ENCODE data around the gene LRRC4B. TPM values are rescaled to one million over a fixed set of nuclear protein-coding genes. Genes with fewer than 3 reads are reported as not detected.
A peak's percentile ranks its signal among the peaks of the same experiment; 100 is the strongest.

LRRC4B gene
- total RNA-seq, 1 experiment from 2014 or later = 3.5 TPM

- peaks cover 57% of the 10 kb centered on the region for H3K27me3 ChIP-seq (ENCODE audit: control insufficient read depth, insufficient read depth, low read length)
- peak; percentile 80 for DNase-seq
- H3K4me3 ChIP-seq (ENCODE audit: insufficient read depth, low read depth, low read length) = peak overlapping the region; percentile 45
- no peaks in the 10 kb centered on the region for H3K36me3 ChIP-seq (replicated peaks; ENCODE audit: control insufficient read depth, insufficient read depth, low read length)
Observed at GRCh38 chr19:50551034-50551714, 17.1 kb downstream of the LRRC4B start.

GRCh38 chr19:50550594-50550966 lies 17.7 kb downstream of the LRRC4B start:
- no peak for DNase-seq
- H3K36me3 ChIP-seq (replicated peaks; ENCODE audit: control insufficient read depth, insufficient read depth, low read length) = no peaks in the 10 kb centered on the region
- H3K27me3 ChIP-seq (ENCODE audit: control insufficient read depth, insufficient read depth, low read length) = peaks cover 55% of the 10 kb centered on the region
- H3K4me3 ChIP-seq (ENCODE audit: insufficient read depth, low read depth, low read length) = peak overlapping the region; percentile 45; the same call in 1 of the 2 replicates

GRCh38 chr19:50549927-50550593 lies 18.2 kb downstream of the LRRC4B start:
- Histone ChIP-seq H3K4me3 (ENCODE audit: insufficient read depth, low read depth, low read length) (no peak overlapping the region), H3K27me3 (ENCODE audit: control insufficient read depth, insufficient read depth, low read length) (peaks cover 50% of the 10 kb centered on the region), H3K36me3 (replicated peaks; ENCODE audit: control insufficient read depth, insufficient read depth, low read length) (no peaks in the 10 kb centered on the region)
- no peak for DNase-seq

DNA sequence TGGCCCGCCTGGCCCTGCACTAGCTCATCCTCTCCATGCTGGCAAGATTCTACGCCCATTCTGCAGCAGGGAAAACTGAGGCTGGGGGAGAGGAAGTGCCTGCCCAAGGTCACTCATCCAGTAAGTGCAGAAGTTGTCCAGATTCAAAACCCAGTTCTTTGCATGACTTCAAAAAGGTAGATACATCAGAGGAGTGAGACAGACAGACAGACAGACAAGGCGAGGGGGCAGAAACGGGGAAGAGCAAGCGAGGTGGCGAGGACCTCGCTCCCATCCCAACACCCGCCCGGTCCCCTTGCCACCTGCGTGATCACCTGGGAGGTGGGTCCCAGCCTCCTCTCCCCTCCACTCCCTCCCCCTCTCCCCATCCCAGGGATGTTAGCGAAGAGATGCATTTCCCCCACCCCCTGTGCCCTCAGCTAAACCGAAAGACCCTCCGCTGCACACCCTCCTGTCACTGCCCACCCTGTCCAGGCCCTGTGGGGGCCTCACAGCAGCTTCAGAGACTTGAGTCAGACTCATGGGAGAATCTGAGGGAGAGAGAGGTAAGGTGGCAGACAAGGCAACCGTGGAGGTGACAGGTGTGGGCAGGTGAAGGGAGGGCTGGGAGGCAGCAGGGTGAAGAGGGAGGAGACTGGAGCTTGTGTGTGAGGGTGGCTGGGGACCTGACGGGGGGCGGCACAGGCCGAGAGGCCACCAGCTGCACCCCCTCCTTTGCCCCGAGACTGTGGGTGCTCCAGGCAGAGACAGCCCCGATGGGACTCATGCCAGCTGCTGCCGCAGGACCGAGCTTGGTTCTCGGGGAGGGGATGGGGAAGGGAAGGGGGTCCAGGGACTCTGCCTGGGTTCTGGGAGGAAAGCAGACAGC lies 18.9 kb downstream of the LRRC4B start:
- no peak overlapping the region for H3K4me3 ChIP-seq (ENCODE audit: insufficient read depth, low read depth, low read length)
- H3K27me3 ChIP-seq (ENCODE audit: control insufficient read depth, insufficient read depth, low read length) = peaks cover 42% of the 10 kb centered on the region
- no peak for DNase-seq
- H3K36me3 ChIP-seq (replicated peaks; ENCODE audit: control insufficient read depth, insufficient read depth, low read length) = no peaks in the 10 kb centered on the region

DNA sequence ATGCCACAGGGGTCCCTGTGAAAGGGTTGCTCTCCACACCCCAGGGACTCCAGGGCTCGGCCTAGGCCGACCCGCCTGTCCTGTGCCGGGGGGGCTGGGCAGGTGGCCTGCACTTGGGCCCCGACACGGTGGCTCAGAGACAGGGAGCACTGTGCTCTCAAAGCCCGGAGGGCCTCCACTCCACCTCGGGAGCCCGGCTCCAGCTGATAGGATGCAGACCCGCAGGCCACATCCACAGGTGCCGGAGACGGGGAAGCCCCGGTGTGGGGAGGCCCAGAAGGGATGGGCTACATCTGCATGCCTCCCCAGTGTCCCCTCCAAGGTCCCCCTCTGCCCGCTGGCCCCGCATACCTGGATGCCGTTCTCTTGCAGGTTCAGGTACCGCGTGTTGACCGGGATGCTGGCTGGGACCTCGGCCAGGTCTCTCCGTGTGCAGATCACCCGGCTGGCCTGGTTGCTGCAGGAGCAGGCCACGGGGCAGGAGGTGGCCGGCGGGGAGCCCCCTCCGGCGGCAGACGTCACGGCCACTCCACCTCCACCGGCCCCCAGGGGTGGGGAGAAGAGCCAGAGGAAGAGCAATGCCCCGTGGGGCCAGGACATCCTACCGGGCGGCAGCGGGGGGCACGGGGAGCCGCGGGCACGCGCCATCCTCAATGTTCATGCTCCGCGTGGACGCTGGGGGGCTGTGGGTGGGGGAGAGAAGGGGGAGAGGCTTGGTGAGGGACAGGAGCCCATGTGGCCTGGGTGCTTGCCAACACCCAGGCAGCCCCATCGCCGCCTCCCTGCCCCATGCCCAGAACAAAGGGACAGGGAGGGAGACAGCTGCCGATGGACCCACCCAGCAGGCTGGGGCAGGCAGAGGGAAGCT lies 19.8 kb downstream of the LRRC4B start:
- DNase-seq = no peak
- Histone ChIP-seq H3K4me3 (ENCODE audit: insufficient read depth, low read depth, low read length) (no peak overlapping the region), H3K36me3 (replicated peaks; ENCODE audit: control insufficient read depth, insufficient read depth, low read length) (no peaks in the 10 kb centered on the region), H3K27me3 (ENCODE audit: control insufficient read depth, insufficient read depth, low read length) (peaks cover 38% of the 10 kb centered on the region)

DNA sequence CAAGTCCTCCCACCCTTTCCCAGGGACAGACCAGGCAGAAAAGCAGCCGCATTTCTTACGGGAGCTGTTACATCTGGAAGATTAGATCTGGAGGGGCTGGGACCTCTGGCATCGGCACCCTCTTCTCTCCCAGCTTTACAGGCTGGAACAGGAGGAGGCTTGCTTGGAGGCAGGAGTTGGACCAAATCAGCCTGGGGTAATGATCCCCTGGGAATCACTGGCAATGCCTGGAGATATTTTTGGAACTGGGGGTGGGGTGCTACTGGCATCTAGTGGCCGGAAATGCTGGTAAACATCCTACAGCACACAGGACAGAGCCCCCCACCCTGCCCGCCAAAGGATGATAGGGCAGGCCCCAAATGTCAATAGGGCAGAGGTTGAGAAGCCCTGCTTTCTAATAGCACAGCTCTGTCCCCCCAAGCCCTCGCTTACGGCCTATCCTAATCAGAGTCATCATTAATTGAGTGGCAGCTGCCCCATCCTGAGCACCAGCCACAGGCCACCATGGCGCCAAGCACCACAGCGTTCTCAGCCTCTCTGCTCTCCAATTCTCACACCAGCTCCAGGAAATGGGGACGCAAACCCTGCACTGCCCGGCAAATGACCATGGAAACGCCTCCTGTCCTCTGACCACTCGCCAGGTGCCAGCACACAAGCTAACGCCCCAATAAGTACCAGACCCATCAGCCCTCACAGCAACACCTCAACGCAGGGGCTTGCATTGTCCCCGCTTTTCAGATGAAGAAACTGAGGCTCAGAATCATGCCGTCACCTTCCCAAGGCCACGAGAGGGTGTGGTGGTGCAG lies 20.6 kb downstream of the LRRC4B start:
- Histone ChIP-seq H3K4me3 (ENCODE audit: insufficient read depth, low read depth, low read length) (no peak overlapping the region), H3K36me3 (replicated peaks; ENCODE audit: control insufficient read depth, insufficient read depth, low read length) (no peaks in the 10 kb centered on the region), H3K27me3 (ENCODE audit: control insufficient read depth, insufficient read depth, low read length) (peaks cover 31% of the 10 kb centered on the region)
- no peak for DNase-seq

- Histone ChIP-seq H3K36me3 (replicated peaks; ENCODE audit: control insufficient read depth, insufficient read depth, low read length) (no peaks in the 10 kb centered on the region), H3K4me3 (ENCODE audit: insufficient read depth, low read depth, low read length) (no peak overlapping the region), H3K27me3 (ENCODE audit: control insufficient read depth, insufficient read depth, low read length) (peaks cover 24% of the 10 kb centered on the region)
- no peak for DNase-seq
Observed at GRCh38 chr19:50546527-50547221, 21.6 kb downstream of the LRRC4B start.

GRCh38 chr19:50542943-50543342 lies 25.3 kb downstream of the LRRC4B start:
- no peak overlapping the region for H3K4me3 ChIP-seq (ENCODE audit: insufficient read depth, low read depth, low read length)
- no peaks in the 10 kb centered on the region for H3K36me3 ChIP-seq (replicated peaks; ENCODE audit: control insufficient read depth, insufficient read depth, low read length)
- no peak for DNase-seq

DNA sequence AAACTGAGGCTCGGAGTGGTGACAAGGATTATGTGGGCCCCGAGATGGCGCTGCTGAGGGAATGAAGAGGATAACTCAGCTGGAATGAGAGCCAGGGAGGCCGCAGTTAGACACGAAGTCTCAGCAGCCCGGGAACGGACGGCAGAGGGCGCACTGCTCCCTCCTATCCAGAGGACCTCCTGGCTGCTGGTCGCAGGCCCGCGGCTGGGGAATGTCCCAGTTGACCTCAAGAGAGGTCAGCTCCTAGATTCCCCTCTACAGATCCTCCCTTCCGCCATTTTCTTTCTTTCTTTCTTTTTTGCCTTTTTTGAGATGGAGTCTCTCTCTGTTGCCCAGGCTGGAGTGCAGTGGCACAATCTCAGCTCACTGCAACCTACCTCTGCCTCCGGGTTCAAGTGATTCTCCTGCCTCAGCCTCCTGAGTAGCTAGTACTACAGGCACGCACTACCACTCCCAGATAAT lies 30.4 kb downstream of the LRRC4B start:
- no peak overlapping the region for H3K4me3 ChIP-seq (ENCODE audit: insufficient read depth, low read depth, low read length)
- DNase-seq = peak; percentile 98
- H3K27me3 ChIP-seq (ENCODE audit: control insufficient read depth, insufficient read depth, low read length) = no peaks in the 10 kb centered on the region
- H3K36me3 ChIP-seq (replicated peaks; ENCODE audit: control insufficient read depth, insufficient read depth, low read length) = no peaks in the 10 kb centered on the region

More at GRCh38 chr19:50542943-50543342, 25.3 kb downstream of the LRRC4B start:
- no peaks in the 10 kb centered on the region for H3K27me3 ChIP-seq (ENCODE audit: control insufficient read depth, insufficient read depth, low read length)

- no peak for DNase-seq
Observed at GRCh38 chr19:50537306-50537685, 30.9 kb downstream of the LRRC4B start.

DNA sequence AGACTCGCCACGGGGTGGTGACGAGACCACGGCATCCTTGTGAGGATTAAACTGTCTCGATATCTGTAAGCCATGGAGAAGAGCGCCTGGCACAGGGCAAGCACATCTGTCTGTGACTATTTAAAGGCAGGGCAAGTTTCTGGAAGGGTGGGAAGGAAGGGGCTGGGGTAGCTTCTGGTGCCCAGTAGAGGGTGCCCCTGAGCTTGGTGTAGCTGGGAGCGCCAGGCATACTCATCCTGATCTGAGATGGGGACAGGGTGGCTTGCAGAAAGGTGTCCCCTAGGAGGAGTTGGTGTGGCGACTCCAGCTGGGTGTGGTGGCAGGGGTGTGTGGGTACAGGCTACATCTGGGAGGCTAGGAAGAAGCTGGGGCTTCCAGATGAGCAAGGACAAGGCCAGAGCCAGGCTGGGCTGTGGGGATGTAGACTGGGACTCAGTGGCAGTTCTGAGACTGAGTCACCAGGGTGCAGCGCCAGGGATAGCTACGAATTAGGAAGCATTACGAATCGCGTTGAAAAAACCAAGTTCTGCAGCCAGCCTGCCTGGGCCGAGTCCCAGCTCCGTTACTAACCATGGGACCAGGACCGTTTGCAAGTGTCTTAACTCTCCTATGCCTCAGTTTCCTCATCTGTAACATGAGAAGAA lies 31.5 kb downstream of the LRRC4B start:
- Histone ChIP-seq H3K36me3 (replicated peaks; ENCODE audit: control insufficient read depth, insufficient read depth, low read length) (no peaks in the 10 kb centered on the region), H3K4me3 (ENCODE audit: insufficient read depth, low read depth, low read length) (no peak overlapping the region), H3K27me3 (ENCODE audit: control insufficient read depth, insufficient read depth, low read length) (no peaks in the 10 kb centered on the region)
- no peak for DNase-seq

More at GRCh38 chr19:50537306-50537685, 30.9 kb downstream of the LRRC4B start:
- no peaks in the 10 kb centered on the region for H3K36me3 ChIP-seq (replicated peaks; ENCODE audit: control insufficient read depth, insufficient read depth, low read length)
- no peaks in the 10 kb centered on the region for H3K27me3 ChIP-seq (ENCODE audit: control insufficient read depth, insufficient read depth, low read length)
- no peak overlapping the region for H3K4me3 ChIP-seq (ENCODE audit: insufficient read depth, low read depth, low read length)

DNA sequence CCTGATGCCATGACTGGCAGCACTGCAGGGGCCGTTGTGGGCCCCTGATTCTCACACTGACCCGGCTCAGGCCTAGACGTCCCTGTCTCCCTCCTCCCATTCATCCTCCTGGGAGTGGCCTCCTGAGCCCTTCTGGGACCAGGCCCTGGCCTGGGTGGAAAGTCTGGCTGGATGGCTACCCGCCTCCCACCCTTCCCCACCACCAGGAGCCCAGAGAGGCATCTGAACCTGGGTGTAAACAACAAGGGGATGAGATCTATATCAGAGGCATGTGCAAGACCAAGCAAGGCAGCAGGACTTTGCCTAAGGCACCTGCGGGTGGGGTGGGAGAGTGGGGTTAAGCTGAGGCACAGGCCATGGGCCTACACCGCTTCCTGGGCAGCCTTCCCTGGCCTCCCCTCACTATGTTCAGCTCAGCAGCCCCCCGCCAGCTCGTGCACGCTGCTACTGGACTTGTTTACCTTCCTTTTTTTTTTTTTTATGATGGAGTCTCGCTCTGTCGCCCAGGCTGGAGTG lies 32.5 kb downstream of the LRRC4B start:
- no peak for DNase-seq
- no peaks in the 10 kb centered on the region for H3K36me3 ChIP-seq (replicated peaks; ENCODE audit: control insufficient read depth, insufficient read depth, low read length)
- no peak overlapping the region for H3K4me3 ChIP-seq (ENCODE audit: insufficient read depth, low read depth, low read length)
- H3K27me3 ChIP-seq (ENCODE audit: control insufficient read depth, insufficient read depth, low read length) = no peaks in the 10 kb centered on the region; the same call in 1 of the 2 replicates

All from H7 (cell line).